GM03348 (cell line): ENCODE measurements around the gene ACVR1.
"Not testable (repeated sequence)": the region's sequence is repeated elsewhere in the genome, so short reads cannot be mapped to it uniquely, and the experiment has no call there.

Source experiments
- DNase-seq: peaks from one replicate; pipeline ENCODE4 v3.0.0; 2012; ENCODE audit warnings: low spot score

Gene ACVR1

GRCh38 chr2:157893611-157894010, 17.5 kb upstream of the ACVR1 start:
- no peak for DNase-seq

- no peak for DNase-seq
Measured at GRCh38 chr2:157891643-157892041, 15.5 kb upstream of the ACVR1 start.

- no peak for DNase-seq
Measured at GRCh38 chr2:157890969-157891642, 15.0 kb upstream of the ACVR1 start.

- no peak for DNase-seq
Measured at GRCh38 chr2:157887946-157888345, 11.8 kb upstream of the ACVR1 start.

- DNase-seq = not testable (repeated sequence)
Measured at GRCh38 chr2:157884533-157884932, 8.4 kb upstream of the ACVR1 start.

- no peak for DNase-seq
Measured at GRCh38 chr2:157880927-157881326, 4.8 kb upstream of the ACVR1 start.

GRCh38 chr2:157877761-157878400, 1.8 kb upstream of the ACVR1 start:
- DNase-seq = no peak

GRCh38 chr2:157876786-157877138, 632 bp upstream of the ACVR1 start:
- no peak for DNase-seq

GRCh38 chr2:157875641-157876065, 477 bp downstream of the ACVR1 start:
- DNase-seq = no peak

- DNase-seq = peak; percentile 82
Measured at GRCh38 chr2:157874997-157875640, 1.0 kb downstream of the ACVR1 start.

GRCh38 chr2:157874348-157874747, 1.8 kb downstream of the ACVR1 start:
- DNase-seq = peak; percentile 24

- no peak for DNase-seq
Measured at GRCh38 chr2:157872791-157873190, 3.3 kb downstream of the ACVR1 start.

GRCh38 chr2:157871415-157871814, 4.7 kb downstream of the ACVR1 start:
- no peak for DNase-seq

- no peak for DNase-seq
Measured at GRCh38 chr2:157868993-157869392, 7.1 kb downstream of the ACVR1 start.

- DNase-seq = no peak
Measured at GRCh38 chr2:157867703-157868102, 8.4 kb downstream of the ACVR1 start.

- no peak for DNase-seq
Measured at GRCh38 chr2:157866666-157867642, 9.2 kb downstream of the ACVR1 start.

GRCh38 chr2:157866202-157866601, 9.9 kb downstream of the ACVR1 start:
- DNase-seq = peak; percentile 61

GRCh38 chr2:157864857-157865430, 11.2 kb downstream of the ACVR1 start:
- no peak for DNase-seq

GRCh38 chr2:157858846-157859245, 17.3 kb downstream of the ACVR1 start:
- DNase-seq = no peak

GRCh38 chr2:157857881-157858280, 18.2 kb downstream of the ACVR1 start:
- DNase-seq = no peak

- DNase-seq = no peak
Measured at GRCh38 chr2:157856187-157856515, 20.0 kb downstream of the ACVR1 start.

- DNase-seq = no peak
Measured at GRCh38 chr2:157853820-157854219, 22.3 kb downstream of the ACVR1 start.
